Testis (tissue), 3 donors: ENCODE measurements around the gene FRMD4B. TPM values are rescaled to one million over a fixed set of nuclear protein-coding genes. Genes with fewer than 3 reads are reported as not detected.
A peak's percentile ranks its signal among the peaks of the same experiment; 100 is the strongest.

Experiments used
- DNase-seq: peaks from one replicate; pipeline ENCODE4 v3.0.0-alpha.2; 2019
- H3K27ac ChIP-seq, 2 donors: fragments of 200-600 bp; sonication (generic); one replicate each; pipeline ENCODE4 v1.5.1; 2019
- H3K27me3 ChIP-seq: fragments of 200-600 bp; sonication (generic); one replicate; pipeline ENCODE4 v1.5.1; 2019
- H3K36me3 ChIP-seq: fragments of 200-600 bp; sonication (generic); one replicate; pipeline ENCODE4 v1.5.1; 2017; ENCODE audit warnings: low read depth; ENCODE audit errors: missing control alignments
- H3K4me1 ChIP-seq: fragments of 200-600 bp; sonication (generic); one replicate; pipeline ENCODE4 v1.5.1; 2019
- H3K4me3 ChIP-seq, 2 donors: fragments of 200-600 bp; sonication (generic); one replicate each; pipeline ENCODE4 v1.5.1; 2017 to 2019
- H3K9me3 ChIP-seq: fragments of 200-600 bp; sonication (generic); one replicate; pipeline ENCODE4 v1.5.1; 2017
- CTCF ChIP-seq, 3 experiments: fragments of 450-650 bp in 2 of 3; fragments of 200-600 bp in 1 of 3; sonication (generic) in 1 of 3; IDR thresholded peaks; one replicate each; pipeline ENCODE4 v1.5.1; 2016 to 2019; ENCODE audit warnings: antibody characterized with exemption in 3 of 3, mild to moderate bottlenecking in 2 of 3, moderate library complexity in 1 of 3
- POLR2A ChIP-seq: fragments of 450-650 bp; IDR thresholded peaks from one replicate; pipeline ENCODE4 v1.6.1; 2017; ENCODE audit warnings: antibody characterized with exemption, mild to moderate bottlenecking, moderate library complexity
- WGBS, 2 donors: methylation state at CpG; one replicate each; pipeline ENCODE4 v1.1.5; 2018; 5-methylcytosine and 5-hydroxymethylcytosine counted together
- intact Hi-C: fragments of 100-400 bp; cut with DNase I; formaldehyde crosslinking; loops from one replicate; pipeline ENCODE4 v1.15.1; 2023; ENCODE audit warnings: low total_unique reads
- polyA plus RNA-seq: library from polyadenylated mRNA; stranded (reverse); fragments of 350-450 nt; fragmentation: Illumina TruSeq; extraction: RNeasy Lipid Tissue Mini Kit (QIAGEN cat#74804); gene quantifications from one replicate; pipeline ENCODE4 v1.2.3, GENCODE V29; 2014; ENCODE audit warnings: low read depth, low replicate concordance; ENCODE audit not compliant: insufficient read depth
- total RNA-seq, 2 donors: library from RNA; depleted of rRNA; stranded (reverse); fragments of >200 nt; gene quantifications; one replicate each; pipeline ENCODE4 v1.2.3, GENCODE V29; 2016

The FRMD4B gene
- total and polyA plus RNA-seq, 3 donors from 2014 or later, result 10.2 to 17.8 (median 13.7) TPM

- H3K27me3 ChIP-seq, result no peaks in the 10 kb centered on the region
- H3K27ac ChIP-seq, result peak overlapping the region; percentile 24 to 69
- no peaks in the 10 kb centered on the region for H3K4me1 ChIP-seq
- H3K4me3 ChIP-seq, result peak overlapping the region; percentile 29 to 46
- WGBS, 2 donors, result 14 to 16% methylated on average over 10 of the region's 10 CpGs
- no peaks in the 10 kb centered on the region for H3K36me3 ChIP-seq
- H3K9me3 ChIP-seq, result no peaks in the 10 kb centered on the region
- intact Hi-C loops, result no loop called here
- peak; percentile 63 for DNase-seq
- TF ChIP-seq POLR2A (no peak), CTCF (IDR thresholded peaks at IDR 0.05) (no peak)
Measured at GRCh38 chr3:69200384-69201068, 185.4 kb downstream of the FRMD4B start.

GRCh38 chr3:69199942-69200341, 185.9 kb downstream of the FRMD4B start:
- Histone ChIP-seq H3K4me3 (peak overlapping the region; percentile 29 to 46), H3K4me1 (no peaks in the 10 kb centered on the region), H3K27ac (peak overlapping the region in 1 of 2 donors; percentile 69), H3K27me3 (no peaks in the 10 kb centered on the region), H3K9me3 (no peaks in the 10 kb centered on the region), H3K36me3 (no peaks in the 10 kb centered on the region)
- no peak for DNase-seq
- intact Hi-C loops, result no loop called here
- no peak for TF ChIP-seq CTCF (IDR thresholded peaks at IDR 0.05)
- TF ChIP-seq POLR2A, result no peak
- WGBS, 2 donors, result 27 to 36% methylated on average over 6 of the region's 6 CpGs

GRCh38 chr3:69197922-69198530, 187.9 kb downstream of the FRMD4B start:
- Histone ChIP-seq H3K9me3 (no peaks in the 10 kb centered on the region), H3K4me3 (no peak overlapping the region), H3K27me3 (no peaks in the 10 kb centered on the region), H3K27ac (no peak overlapping the region), H3K4me1 (no peaks in the 10 kb centered on the region), H3K36me3 (no peaks in the 10 kb centered on the region)
- no peak for DNase-seq
- TF ChIP-seq POLR2A (no peak), CTCF (IDR thresholded peaks at IDR 0.05) (no peak)
- intact Hi-C loops, result no loop called here
- WGBS, 2 donors, result 89 to 94% methylated on average over 8 of the region's 8 CpGs

GRCh38 chr3:69197455-69197854, 188.4 kb downstream of the FRMD4B start:
- no peak for TF ChIP-seq POLR2A
- TF ChIP-seq CTCF (IDR thresholded peaks at IDR 0.05), result no peak
- Histone ChIP-seq H3K27ac (no peak overlapping the region), H3K36me3 (no peaks in the 10 kb centered on the region), H3K4me1 (no peaks in the 10 kb centered on the region), H3K4me3 (no peak overlapping the region), H3K27me3 (no peaks in the 10 kb centered on the region), H3K9me3 (no peaks in the 10 kb centered on the region)
- DNase-seq, result no peak
- 63 to 69% methylated on average over 6 of the region's 6 CpGs for WGBS, 2 donors
- intact Hi-C loops, result no loop called here
